NT2/D1 (cell line): ENCODE data around the gene SLC25A25.

Experiments
- YY1 ChIP-seq: IDR thresholded peaks from 2 replicates; pipeline ENCODE4 v1.6.1; 2011; ENCODE audit not compliant: insufficient read length, insufficient read depth
- ZNF274 ChIP-seq: IDR thresholded peaks from 2 replicates; pipeline ENCODE4 v1.6.1; 2011; ENCODE audit warnings: mild to moderate bottlenecking, low read depth, low read length

- TF ChIP-seq ZNF274, result no peak
- TF ChIP-seq YY1, result no peak
These were observed 54.8 kb downstream of the SLC25A25 start for GRCh38 chr9:128122809-128123175.
